ENCODE results near the gene FUT7.
A peak's percentile ranks its signal among the peaks of the same experiment; 100 is the strongest.

Gene FUT7

DNA sequence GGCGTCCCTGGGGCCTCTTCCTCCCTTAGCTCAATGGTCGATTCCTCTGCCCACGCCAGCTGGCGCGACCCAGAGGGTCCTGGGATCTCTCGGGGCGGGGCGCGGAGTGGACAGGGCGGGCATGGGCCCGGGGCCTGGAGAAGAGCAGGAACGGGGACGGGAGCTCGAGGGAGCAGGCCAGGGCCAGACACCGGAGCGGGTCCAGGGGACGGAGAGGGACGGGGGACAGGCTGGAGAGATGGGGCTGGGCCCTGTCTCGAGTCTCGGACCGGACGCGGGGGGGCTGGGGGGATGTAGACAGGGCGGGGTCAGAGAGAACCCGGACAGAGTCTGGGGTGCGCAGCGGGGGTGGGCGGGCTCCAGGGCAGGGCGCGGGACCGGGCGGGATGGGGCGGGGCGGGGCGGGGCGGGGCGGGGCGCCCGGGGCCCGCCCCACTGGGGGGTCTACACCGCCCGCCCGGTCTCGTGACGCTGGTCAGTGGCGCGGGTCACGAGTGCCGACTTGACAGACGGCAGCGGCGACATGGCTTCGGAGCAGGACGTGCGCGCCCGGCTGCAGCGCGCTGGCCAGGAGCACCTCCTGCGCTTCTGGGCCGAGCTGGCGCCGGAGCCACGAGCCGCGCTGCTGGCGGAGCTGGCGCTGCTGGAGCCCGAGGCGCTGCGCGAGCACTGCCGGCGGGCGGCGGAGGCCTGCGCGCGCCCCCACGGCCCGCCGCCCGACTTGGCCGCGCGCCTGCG lies 45.3 kb upstream of the FUT7 start, which contains the start of gene UAP1L1:
Gene UAP1L1, plus strand, starts transcription at position 508 of the 738 bp plus-strand sequence. Its CDS starts 16 bp downstream, at position 524.
- TF ChIP-seq, protein P1, sequence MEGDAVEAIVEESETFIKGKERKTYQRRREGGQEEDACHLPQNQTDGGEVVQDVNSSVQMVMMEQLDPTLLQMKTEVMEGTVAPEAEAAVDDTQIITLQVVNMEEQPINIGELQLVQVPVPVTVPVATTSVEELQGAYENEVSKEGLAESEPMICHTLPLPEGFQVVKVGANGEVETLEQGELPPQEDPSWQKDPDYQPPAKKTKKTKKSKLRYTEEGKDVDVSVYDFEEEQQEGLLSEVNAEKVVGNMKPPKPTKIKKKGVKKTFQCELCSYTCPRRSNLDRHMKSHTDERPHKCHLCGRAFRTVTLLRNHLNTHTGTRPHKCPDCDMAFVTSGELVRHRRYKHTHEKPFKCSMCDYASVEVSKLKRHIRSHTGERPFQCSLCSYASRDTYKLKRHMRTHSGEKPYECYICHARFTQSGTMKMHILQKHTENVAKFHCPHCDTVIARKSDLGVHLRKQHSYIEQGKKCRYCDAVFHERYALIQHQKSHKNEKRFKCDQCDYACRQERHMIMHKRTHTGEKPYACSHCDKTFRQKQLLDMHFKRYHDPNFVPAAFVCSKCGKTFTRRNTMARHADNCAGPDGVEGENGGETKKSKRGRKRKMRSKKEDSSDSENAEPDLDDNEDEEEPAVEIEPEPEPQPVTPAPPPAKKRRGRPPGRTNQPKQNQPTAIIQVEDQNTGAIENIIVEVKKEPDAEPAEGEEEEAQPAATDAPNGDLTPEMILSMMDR (IDR thresholded peaks at IDR 0.05; ENCODE audit: low read depth, low read length), result no peak
- peak within 1 kb of the TSS; percentile 67 for H3K4me3 ChIP-seq (ENCODE audit: low read depth, low read length)

DNA sequence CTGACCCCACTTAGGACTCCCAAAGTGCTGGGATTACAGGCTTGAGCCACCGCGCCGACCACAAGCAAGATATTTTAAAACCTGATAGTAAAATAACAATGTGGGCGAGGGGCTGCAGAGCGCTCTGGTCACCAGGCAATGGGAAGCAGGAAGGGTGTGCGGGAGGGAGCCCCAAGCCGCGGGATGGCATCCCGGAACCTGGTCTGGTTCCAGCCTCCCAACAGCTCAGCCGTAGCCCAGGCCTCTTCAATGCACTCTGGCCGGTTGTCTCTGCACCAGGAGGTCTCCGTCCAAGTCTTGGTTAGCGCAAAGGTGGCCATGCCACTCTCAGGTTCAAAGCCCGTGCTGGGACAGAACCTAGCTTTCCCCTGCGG lies 44.7 kb upstream of the FUT7 start:
- TF ChIP-seq, protein P1 (IDR thresholded peaks at IDR 0.05; ENCODE audit: low read depth, low read length), result no peak
- peak overlapping the region; percentile 36 for H3K4me3 ChIP-seq (ENCODE audit: low read depth, low read length)

DNA sequence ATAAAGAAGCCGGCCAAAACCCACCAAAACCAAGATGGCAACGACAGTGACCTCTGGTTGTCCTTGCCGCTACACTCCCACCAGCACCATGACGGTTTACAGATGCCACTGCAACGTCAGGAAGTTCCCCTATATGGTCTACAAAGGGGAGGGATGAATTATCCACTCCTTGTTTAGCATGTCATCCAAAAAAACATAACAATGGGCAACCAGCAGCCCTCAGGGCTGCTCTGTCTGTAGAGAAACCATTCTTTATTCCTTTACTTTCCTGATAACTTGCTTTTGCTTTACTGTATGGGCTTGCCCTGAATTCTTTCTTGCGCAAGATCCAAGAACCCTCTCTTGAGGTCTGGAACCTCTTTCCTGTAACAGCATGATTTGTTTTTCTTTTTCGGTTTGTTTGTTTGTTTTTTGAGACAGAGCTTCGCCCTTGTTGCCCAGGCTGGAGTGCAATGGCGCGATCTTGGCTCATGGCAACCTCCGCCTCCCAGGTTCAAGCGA lies 43.4 kb upstream of the FUT7 start:
- TF ChIP-seq, protein P1 (IDR thresholded peaks at IDR 0.05; ENCODE audit: low read depth, low read length), result no peak
- H3K4me3 ChIP-seq (ENCODE audit: low read depth, low read length), result no peak overlapping the region

DNA sequence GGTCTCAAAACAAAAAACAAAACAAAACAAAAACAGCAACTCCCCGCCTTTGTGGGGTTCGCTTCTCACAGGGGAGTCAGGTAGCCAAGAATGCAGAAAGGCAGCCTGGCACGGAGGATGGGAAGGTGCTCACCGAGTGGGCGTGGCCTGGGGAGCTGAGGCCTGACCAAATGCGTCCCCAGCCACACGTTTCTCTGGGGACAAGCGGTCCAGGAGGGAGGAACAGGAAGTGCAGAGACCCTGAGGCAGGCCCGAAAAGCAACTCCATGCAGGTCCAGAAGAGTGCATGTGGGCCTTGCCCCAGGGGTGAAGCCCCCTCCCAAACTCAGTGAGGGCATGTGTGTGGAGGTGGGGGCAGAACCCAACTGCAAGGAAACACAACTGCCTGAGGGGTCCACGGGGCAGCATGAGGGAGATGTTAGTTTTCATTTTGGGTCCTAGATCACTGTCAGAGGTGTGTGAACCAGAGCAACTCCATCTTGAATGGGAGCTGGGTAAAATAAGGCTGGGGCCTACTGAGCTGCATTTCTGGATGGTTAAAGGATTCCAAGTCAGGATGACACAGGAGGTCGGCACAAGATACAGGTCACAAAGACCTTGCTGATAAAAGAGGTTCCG lies 42.9 kb upstream of the FUT7 start:
- TF ChIP-seq, protein P1 (IDR thresholded peaks at IDR 0.05; ENCODE audit: low read depth, low read length), result no peak

DNA sequence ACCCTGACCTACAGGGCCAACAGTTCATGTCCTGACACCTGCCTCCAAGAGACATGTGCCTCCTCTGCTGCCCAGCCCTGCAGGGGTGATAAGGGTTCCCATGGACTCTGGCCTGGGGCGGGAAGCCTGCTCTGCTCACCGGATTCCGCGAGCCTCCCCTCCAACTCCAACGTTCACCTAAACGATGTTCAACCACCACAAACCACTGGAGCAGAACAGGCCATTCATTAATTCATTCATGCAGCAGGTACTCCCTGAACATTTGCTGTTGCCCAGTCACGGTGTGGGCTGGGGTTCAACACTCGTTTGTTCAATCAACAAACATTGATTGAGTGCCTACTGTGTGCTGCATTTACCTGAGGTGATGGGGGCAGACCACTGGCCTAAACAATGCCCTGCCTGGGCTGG lies 42.1 kb upstream of the FUT7 start:
- TF ChIP-seq, protein P1 (IDR thresholded peaks at IDR 0.05; ENCODE audit: low read depth, low read length), result no peak
- H3K4me3 ChIP-seq (ENCODE audit: low read depth, low read length), result no peak overlapping the region

More for the DNA sequence above, 42.9 kb upstream of the FUT7 start:
- no peak overlapping the region for H3K4me3 ChIP-seq (ENCODE audit: low read depth, low read length)

DNA sequence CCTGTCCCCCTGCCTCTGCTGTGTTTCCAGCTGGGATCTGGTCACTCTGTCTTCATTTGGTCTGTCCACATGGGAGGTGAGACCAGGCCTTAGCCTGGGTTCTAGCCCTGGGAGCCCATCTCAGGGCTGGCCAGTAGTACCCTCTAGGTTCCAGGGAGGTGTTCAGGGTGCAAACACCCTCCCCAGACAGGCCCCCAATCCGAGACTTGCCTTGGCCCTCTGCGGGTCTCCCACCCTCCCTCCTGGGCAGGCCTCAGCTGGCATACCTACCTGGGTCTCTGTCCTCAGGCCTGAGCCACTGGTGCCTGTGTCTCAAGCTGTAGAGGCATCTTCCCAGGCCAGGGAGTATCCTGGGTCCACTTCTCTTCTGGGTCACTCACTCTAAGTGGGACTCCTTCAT lies 39.4 kb upstream of the FUT7 start:
- TF ChIP-seq, protein P1 (IDR thresholded peaks at IDR 0.05; ENCODE audit: low read depth, low read length), result no peak
- no peak overlapping the region for H3K4me3 ChIP-seq (ENCODE audit: low read depth, low read length)

DNA sequence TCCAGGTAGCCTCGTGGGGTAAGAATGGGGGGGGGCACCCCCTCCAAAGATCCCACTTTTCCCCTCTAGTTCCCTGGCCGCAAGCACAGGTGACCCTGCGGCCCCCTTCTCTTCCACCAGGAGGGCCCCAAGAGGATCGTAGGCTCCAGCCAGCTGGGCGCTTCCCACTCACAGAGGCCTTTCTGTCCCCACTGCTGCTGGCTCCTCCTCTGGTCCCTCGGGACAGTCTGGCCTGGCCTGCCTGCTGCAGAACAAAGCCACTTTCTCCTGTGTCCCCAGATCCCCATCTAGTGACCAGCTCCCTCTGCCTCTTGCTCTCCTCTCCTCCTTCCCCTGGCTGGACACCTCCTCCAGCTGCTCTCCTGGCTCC lies 39.0 kb upstream of the FUT7 start:
- TF ChIP-seq, protein P1 (IDR thresholded peaks at IDR 0.05; ENCODE audit: low read depth, low read length), result no peak
- peak overlapping the region; percentile 48 for H3K4me3 ChIP-seq (ENCODE audit: low read depth, low read length)

Measured in WI38 (cell line).